Neuron (in vitro differentiated cells): Measurements from ENCODE around the gene CMA1.
"Not testable (repeated sequence)": the region's sequence is repeated elsewhere in the genome, so short reads cannot be mapped to it uniquely, and the experiment has no call there.

Source experiments
- H2AFZ ChIP-seq: one replicate; pipeline ENCODE4 v1.6.1; 2013; ENCODE audit warnings: low read depth, mild to moderate bottlenecking, inconsistent platforms, low read length, moderate library complexity
- H3K27me3 ChIP-seq: one replicate; pipeline ENCODE4 v1.6.1; 2013; ENCODE audit warnings: low read length; ENCODE audit not compliant: insufficient read depth
- H3K36me3 ChIP-seq: one replicate; pipeline ENCODE4 v1.6.1; 2013; ENCODE audit warnings: low read length; ENCODE audit not compliant: insufficient read depth
- H3K4me1 ChIP-seq: one replicate; pipeline ENCODE4 v1.6.1; 2013; ENCODE audit warnings: low read length; ENCODE audit not compliant: insufficient read depth
- H3K4me3 ChIP-seq: 2 replicates; pipeline ENCODE4 v1.5.1; 2013; ENCODE audit warnings: mild to moderate bottlenecking, low read length, moderate library complexity
- H3K9me3 ChIP-seq: one replicate; pipeline ENCODE4 v1.6.1; 2013; ENCODE audit warnings: low read length

Gene CMA1

GRCh38 chr14:24508155-24508840 is at the start of gene CMA1:
TSS of gene CMA1 (minus strand) at chr14:24508265. CDS start at chr14:24508235, 30 bp downstream.
- H3K4me3 ChIP-seq: no peak within 1 kb of the TSS
- no peaks in the 10 kb centered on the region for H3K4me1 ChIP-seq
- H2AFZ ChIP-seq: no peak within 1 kb of the TSS
- H3K9me3 ChIP-seq: no peaks in the 10 kb centered on the region
- no peaks in the 10 kb centered on the region for H3K27me3 ChIP-seq
- H3K36me3 ChIP-seq: no peaks in the 10 kb centered on the region

- Histone ChIP-seq H3K36me3 (no peaks in the 10 kb centered on the region), H2AFZ (no peak overlapping the region), H3K4me3 (no peak overlapping the region), H3K27me3 (no peaks in the 10 kb centered on the region), H3K4me1 (no peaks in the 10 kb centered on the region), H3K9me3 (no peaks in the 10 kb centered on the region)
Observed at GRCh38 chr14:24556756-24557155, 48.7 kb upstream of the CMA1 start.

GRCh38 chr14:24549064-24549463 is 41.0 kb upstream of the CMA1 start:
- not testable (repeated sequence) for H2AFZ ChIP-seq, H3K27me3 ChIP-seq, H3K36me3 ChIP-seq, H3K4me1 ChIP-seq, H3K4me3 ChIP-seq, H3K9me3 ChIP-seq

GRCh38 chr14:24542346-24542936 is 34.4 kb upstream of the CMA1 start:
- Histone ChIP-seq H2AFZ (no peak overlapping the region), H3K9me3 (no peaks in the 10 kb centered on the region), H3K36me3 (no peaks in the 10 kb centered on the region), H3K4me3 (no peak overlapping the region), H3K4me1 (no peaks in the 10 kb centered on the region), H3K27me3 (no peaks in the 10 kb centered on the region)

- H3K36me3 ChIP-seq: no peaks in the 10 kb centered on the region
- no peak overlapping the region for H3K4me3 ChIP-seq
- no peaks in the 10 kb centered on the region for H3K27me3 ChIP-seq
- H3K4me1 ChIP-seq: no peaks in the 10 kb centered on the region
- H2AFZ ChIP-seq: no peak overlapping the region
- no peaks in the 10 kb centered on the region for H3K9me3 ChIP-seq
Observed at GRCh38 chr14:24535737-24536136, 27.7 kb upstream of the CMA1 start.

- Histone ChIP-seq H3K9me3 (no peaks in the 10 kb centered on the region), H3K4me1 (no peaks in the 10 kb centered on the region), H3K4me3 (no peak overlapping the region), H2AFZ (no peak overlapping the region), H3K27me3 (no peaks in the 10 kb centered on the region), H3K36me3 (no peaks in the 10 kb centered on the region)
Observed at GRCh38 chr14:24534286-24534685, 26.2 kb upstream of the CMA1 start.

- not testable (repeated sequence) for H3K27me3 ChIP-seq, H3K36me3 ChIP-seq, H3K4me1 ChIP-seq, H2AFZ ChIP-seq, H3K4me3 ChIP-seq, H3K9me3 ChIP-seq
Observed at GRCh38 chr14:24525877-24526620, 18.0 kb upstream of the CMA1 start.

GRCh38 chr14:24518851-24519250 is 10.8 kb upstream of the CMA1 start:
- no peak overlapping the region for H2AFZ ChIP-seq
- H3K4me1 ChIP-seq: no peaks in the 10 kb centered on the region
- no peaks in the 10 kb centered on the region for H3K36me3 ChIP-seq
- H3K4me3 ChIP-seq: no peak overlapping the region
- H3K27me3 ChIP-seq: peaks cover 3% of the 10 kb centered on the region
- H3K9me3 ChIP-seq: no peaks in the 10 kb centered on the region

- no peaks in the 10 kb centered on the region for H3K4me1 ChIP-seq
- H3K27me3 ChIP-seq: peaks cover 3% of the 10 kb centered on the region
- H3K36me3 ChIP-seq: no peaks in the 10 kb centered on the region
- no peaks in the 10 kb centered on the region for H3K9me3 ChIP-seq
- no peak overlapping the region for H3K4me3 ChIP-seq
- no peak overlapping the region for H2AFZ ChIP-seq
Observed at GRCh38 chr14:24514209-24514608, 6.1 kb upstream of the CMA1 start.

GRCh38 chr14:24513009-24513408 is 4.9 kb upstream of the CMA1 start:
- peaks cover 1% of the 10 kb centered on the region for H3K27me3 ChIP-seq
- no peaks in the 10 kb centered on the region for H3K9me3 ChIP-seq
- H3K4me3 ChIP-seq: no peak overlapping the region
- no peaks in the 10 kb centered on the region for H3K4me1 ChIP-seq
- H2AFZ ChIP-seq: no peak overlapping the region
- H3K36me3 ChIP-seq: no peaks in the 10 kb centered on the region

GRCh38 chr14:24506443-24506842 is 1.6 kb downstream of the CMA1 start:
- Histone ChIP-seq H3K4me3 (no peak overlapping the region), H3K27me3 (no peaks in the 10 kb centered on the region), H3K4me1 (no peaks in the 10 kb centered on the region), H2AFZ (no peak overlapping the region), H3K9me3 (no peaks in the 10 kb centered on the region), H3K36me3 (no peaks in the 10 kb centered on the region)

GRCh38 chr14:24504425-24504950 is 3.6 kb downstream of the CMA1 start:
- Histone ChIP-seq H3K27me3 (no peaks in the 10 kb centered on the region), H3K4me3 (no peak overlapping the region), H3K36me3 (no peaks in the 10 kb centered on the region), H3K9me3 (no peaks in the 10 kb centered on the region), H3K4me1 (no peaks in the 10 kb centered on the region), H2AFZ (no peak overlapping the region)

- H2AFZ ChIP-seq, H3K27me3 ChIP-seq, H3K9me3 ChIP-seq, H3K4me1 ChIP-seq, H3K4me3 ChIP-seq, H3K36me3 ChIP-seq: not testable (repeated sequence)
Observed at GRCh38 chr14:24491586-24492408, 16.3 kb downstream of the CMA1 start.
